Measurements from ENCODE around the gene LSM6.

DNA sequence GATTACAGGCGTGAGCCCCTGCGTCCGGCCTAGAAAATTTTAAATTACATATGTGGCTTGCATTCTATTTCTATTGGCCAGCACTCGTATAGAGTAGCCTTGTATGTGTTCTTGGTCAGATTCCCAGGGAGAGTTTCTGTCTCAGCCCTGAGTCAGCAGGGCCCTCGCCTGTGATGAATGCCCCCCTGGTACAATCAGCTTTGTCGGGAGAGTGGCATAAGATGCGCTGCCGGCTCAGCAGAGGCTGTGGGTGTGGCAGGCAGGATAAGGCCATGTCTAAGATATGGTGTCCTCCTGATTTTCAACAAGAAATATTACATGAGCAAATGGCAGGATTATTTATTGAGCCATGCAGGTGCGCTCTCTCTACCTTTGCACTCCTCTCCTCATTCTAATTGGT is 37.3 kb downstream of the LSM6 start:
- TF ChIP-seq, protein P1, sequence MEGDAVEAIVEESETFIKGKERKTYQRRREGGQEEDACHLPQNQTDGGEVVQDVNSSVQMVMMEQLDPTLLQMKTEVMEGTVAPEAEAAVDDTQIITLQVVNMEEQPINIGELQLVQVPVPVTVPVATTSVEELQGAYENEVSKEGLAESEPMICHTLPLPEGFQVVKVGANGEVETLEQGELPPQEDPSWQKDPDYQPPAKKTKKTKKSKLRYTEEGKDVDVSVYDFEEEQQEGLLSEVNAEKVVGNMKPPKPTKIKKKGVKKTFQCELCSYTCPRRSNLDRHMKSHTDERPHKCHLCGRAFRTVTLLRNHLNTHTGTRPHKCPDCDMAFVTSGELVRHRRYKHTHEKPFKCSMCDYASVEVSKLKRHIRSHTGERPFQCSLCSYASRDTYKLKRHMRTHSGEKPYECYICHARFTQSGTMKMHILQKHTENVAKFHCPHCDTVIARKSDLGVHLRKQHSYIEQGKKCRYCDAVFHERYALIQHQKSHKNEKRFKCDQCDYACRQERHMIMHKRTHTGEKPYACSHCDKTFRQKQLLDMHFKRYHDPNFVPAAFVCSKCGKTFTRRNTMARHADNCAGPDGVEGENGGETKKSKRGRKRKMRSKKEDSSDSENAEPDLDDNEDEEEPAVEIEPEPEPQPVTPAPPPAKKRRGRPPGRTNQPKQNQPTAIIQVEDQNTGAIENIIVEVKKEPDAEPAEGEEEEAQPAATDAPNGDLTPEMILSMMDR (IDR thresholded peaks at IDR 0.05): no peak
- no peak for TF ChIP-seq POLR2A (IDR thresholded peaks at IDR 0.05)

All from stomach (tissue), 4 donors.